ENCODE data around the gene PHKB.

GRCh38 chr16:47700857-47701587 is 239.9 kb downstream of the PHKB start:
- TF ChIP-seq CTCF (conservative IDR thresholded peaks at IDR 0.05) = no peak
- no peak for TF ChIP-seq EZH2 (IDR thresholded peaks at IDR 0.05; ENCODE audit: low read depth)

Measured in PC-9 (cell line).